ENCODE measurements around the gene TMEM59L. TPM values are rescaled to one million over a fixed set of nuclear protein-coding genes. Genes with fewer than 3 reads are reported as not detected.

The TMEM59L gene
- total and polyA plus RNA-seq, 2 donors (not counting 1 experiment from before 2014, with no cell fraction given) = 0.14 to 0.33 TPM

DNA sequence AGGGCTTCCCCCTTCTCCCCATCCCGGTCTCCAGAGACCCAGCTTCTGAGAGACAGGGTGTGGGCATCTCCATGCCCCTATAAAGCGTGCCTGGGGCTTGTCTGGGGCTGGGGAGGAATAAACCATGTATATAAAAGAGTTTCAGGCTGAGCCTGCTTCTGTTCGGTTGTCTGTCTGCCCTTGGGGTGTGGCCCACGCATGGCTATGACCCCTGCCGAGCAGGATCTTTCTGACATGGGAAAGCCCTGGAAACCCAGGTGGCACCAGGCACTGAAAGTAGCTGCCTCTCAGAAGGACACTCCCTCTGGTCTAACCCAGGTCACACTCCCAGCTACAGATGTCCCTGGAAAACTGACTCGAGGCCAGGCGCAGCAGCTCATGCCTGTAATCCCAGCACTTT lies 8.2 kb downstream of the TMEM59L start:
- DNase-seq (ENCODE audit: low read depth in 2 of 2) = no peak
- H4K20me1 ChIP-seq (ENCODE audit: control insufficient read depth, extremely low read depth, insufficient read depth, low read length) = no peaks in the 10 kb centered on the region
- H2AFZ ChIP-seq (ENCODE audit: low read length) = no peak overlapping the region
- no peak overlapping the region for H3K4me3 ChIP-seq (replicated peaks in 1 of 4; ENCODE audit: control extremely low read depth in 1 of 4, insufficient read depth in 1 of 4, low read depth in 3 of 4, low read length in 4 of 4)
- H3K79me2 ChIP-seq (ENCODE audit: control insufficient read depth, insufficient read depth, low read length) = no peaks in the 10 kb centered on the region
- TF ChIP-seq CTCF (conservative IDR thresholded peaks at IDR 0.05 in 1 of 2, IDR thresholded peaks at IDR 0.05 in 1 of 2; ENCODE audit: low read depth in 1 of 2, low read length in 2 of 2) (no peak), EZH2 (IDR thresholded peaks at IDR 0.05; ENCODE audit: low read length, missing control alignments) (no peak)
- H3K4me1 ChIP-seq (ENCODE audit: control insufficient read depth, extremely low read depth, insufficient read depth, low read length) = no peaks in the 10 kb centered on the region
- no peaks in the 10 kb centered on the region for H3K9me3 ChIP-seq (ENCODE audit: control insufficient read depth, insufficient read depth, low read depth, low read length)
- no peaks in the 10 kb centered on the region for H3K36me3 ChIP-seq (ENCODE audit: control insufficient read depth, insufficient read depth, low read length)
- no peak overlapping the region for H3K9ac ChIP-seq (ENCODE audit: insufficient read depth, low read length)
- H3K27ac ChIP-seq (ENCODE audit: insufficient read depth, low read length) = no peak overlapping the region
- no peak overlapping the region for H3K4me2 ChIP-seq (ENCODE audit: extremely low read depth, insufficient read depth, low read length)
- H3K27me3 ChIP-seq (ENCODE audit: control insufficient read depth, insufficient read depth, low read length) = peaks cover 3% of the 10 kb centered on the region

GRCh38 chr19:18626906-18627305 lies 14.2 kb downstream of the TMEM59L start:
- Histone ChIP-seq H4K20me1 (ENCODE audit: control insufficient read depth, extremely low read depth, insufficient read depth, low read length) (no peaks in the 10 kb centered on the region), H3K4me3 (replicated peaks in 1 of 4; ENCODE audit: control extremely low read depth in 1 of 4, insufficient read depth in 1 of 4, low read depth in 3 of 4, low read length in 4 of 4) (no peak overlapping the region), H3K9me3 (ENCODE audit: control insufficient read depth, insufficient read depth, low read depth, low read length) (no peaks in the 10 kb centered on the region), H3K4me1 (ENCODE audit: control insufficient read depth, extremely low read depth, insufficient read depth, low read length) (no peaks in the 10 kb centered on the region), H2AFZ (ENCODE audit: low read length) (no peak overlapping the region), H3K9ac (ENCODE audit: insufficient read depth, low read length) (no peak overlapping the region), H3K36me3 (ENCODE audit: control insufficient read depth, insufficient read depth, low read length) (no peaks in the 10 kb centered on the region), H3K27ac (ENCODE audit: insufficient read depth, low read length) (no peak overlapping the region), H3K79me2 (ENCODE audit: control insufficient read depth, insufficient read depth, low read length) (no peaks in the 10 kb centered on the region), H3K27me3 (ENCODE audit: control insufficient read depth, insufficient read depth, low read length) (peaks cover 2% of the 10 kb centered on the region), H3K4me2 (ENCODE audit: extremely low read depth, insufficient read depth, low read length) (no peak overlapping the region)
- DNase-seq (ENCODE audit: low read depth in 2 of 2) = no peak
- no peak for TF ChIP-seq CTCF (conservative IDR thresholded peaks at IDR 0.05 in 1 of 2, IDR thresholded peaks at IDR 0.05 in 1 of 2; ENCODE audit: low read depth in 1 of 2, low read length in 2 of 2)
- no peak for TF ChIP-seq EZH2 (IDR thresholded peaks at IDR 0.05; ENCODE audit: low read length, missing control alignments)

DNA sequence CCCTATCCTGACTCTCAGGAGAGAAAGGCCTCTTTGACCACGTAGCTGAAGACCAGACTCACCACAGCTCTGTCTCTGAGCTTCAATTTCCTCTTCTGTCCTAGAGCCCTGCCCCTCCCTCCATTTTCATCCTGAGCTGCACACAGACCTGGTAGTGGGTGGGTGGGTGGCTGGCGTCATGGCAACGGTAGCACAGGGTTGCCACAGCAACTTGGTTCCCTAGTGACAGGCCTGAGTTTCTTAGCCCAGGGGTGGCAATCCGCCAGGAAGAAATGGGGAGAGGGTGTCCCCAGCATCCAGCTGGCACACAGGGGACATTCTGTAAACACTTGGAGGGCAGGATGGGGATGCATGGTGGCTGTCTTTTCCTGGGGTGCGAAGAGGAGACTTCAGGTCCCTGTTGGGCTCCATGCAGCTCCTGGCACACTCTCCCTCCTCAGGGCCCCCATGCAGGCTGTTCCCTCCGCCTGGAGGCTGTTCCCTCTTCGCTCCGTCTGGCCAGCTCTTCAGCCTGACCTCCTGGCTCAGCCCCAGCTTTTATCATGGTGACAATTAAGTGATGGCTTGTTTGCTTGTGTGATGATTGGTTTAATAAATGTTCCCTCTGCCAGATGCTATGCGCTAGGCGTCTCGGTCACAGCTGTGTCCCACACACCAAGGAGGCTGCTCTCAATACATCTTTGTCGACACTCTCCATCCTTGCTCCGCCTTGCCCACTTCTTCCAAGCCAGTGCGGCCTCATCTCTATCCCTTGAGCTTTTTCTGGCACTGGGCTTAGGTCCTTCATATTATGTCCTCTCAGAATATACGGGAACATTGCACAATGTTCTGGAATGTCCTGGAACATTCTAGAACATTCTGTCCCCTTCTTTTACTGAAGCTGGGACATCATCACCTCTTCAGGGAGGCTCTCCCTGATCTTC lies 16.8 kb downstream of the TMEM59L start:
- Histone ChIP-seq H3K9me3 (ENCODE audit: control insufficient read depth, insufficient read depth, low read depth, low read length) (no peaks in the 10 kb centered on the region), H3K9ac (ENCODE audit: insufficient read depth, low read length) (no peak overlapping the region), H3K4me2 (ENCODE audit: extremely low read depth, insufficient read depth, low read length) (no peak overlapping the region), H3K27ac (ENCODE audit: insufficient read depth, low read length) (no peak overlapping the region), H3K79me2 (ENCODE audit: control insufficient read depth, insufficient read depth, low read length) (no peaks in the 10 kb centered on the region), H2AFZ (ENCODE audit: low read length) (no peak overlapping the region), H4K20me1 (ENCODE audit: control insufficient read depth, extremely low read depth, insufficient read depth, low read length) (no peaks in the 10 kb centered on the region), H3K4me1 (ENCODE audit: control insufficient read depth, extremely low read depth, insufficient read depth, low read length) (no peaks in the 10 kb centered on the region), H3K27me3 (ENCODE audit: control insufficient read depth, insufficient read depth, low read length) (peaks cover 2% of the 10 kb centered on the region), H3K4me3 (replicated peaks in 1 of 4; ENCODE audit: control extremely low read depth in 1 of 4, insufficient read depth in 1 of 4, low read depth in 3 of 4, low read length in 4 of 4) (no peak overlapping the region), H3K36me3 (ENCODE audit: control insufficient read depth, insufficient read depth, low read length) (no peaks in the 10 kb centered on the region)
- DNase-seq (ENCODE audit: low read depth in 2 of 2) = peak in 1 of 2 donors; percentile 62
- TF ChIP-seq CTCF (conservative IDR thresholded peaks at IDR 0.05 in 1 of 2, IDR thresholded peaks at IDR 0.05 in 1 of 2; ENCODE audit: low read depth in 1 of 2, low read length in 2 of 2) (no peak), EZH2 (IDR thresholded peaks at IDR 0.05; ENCODE audit: low read length, missing control alignments) (no peak)

All from fibroblast of lung (primary cell).